Measurements from ENCODE around the gene CDYL.
"Not testable (repeated sequence)": the region's sequence is repeated elsewhere in the genome, so short reads cannot be mapped to it uniquely, and the experiment has no call there.

The CDYL gene

DNA sequence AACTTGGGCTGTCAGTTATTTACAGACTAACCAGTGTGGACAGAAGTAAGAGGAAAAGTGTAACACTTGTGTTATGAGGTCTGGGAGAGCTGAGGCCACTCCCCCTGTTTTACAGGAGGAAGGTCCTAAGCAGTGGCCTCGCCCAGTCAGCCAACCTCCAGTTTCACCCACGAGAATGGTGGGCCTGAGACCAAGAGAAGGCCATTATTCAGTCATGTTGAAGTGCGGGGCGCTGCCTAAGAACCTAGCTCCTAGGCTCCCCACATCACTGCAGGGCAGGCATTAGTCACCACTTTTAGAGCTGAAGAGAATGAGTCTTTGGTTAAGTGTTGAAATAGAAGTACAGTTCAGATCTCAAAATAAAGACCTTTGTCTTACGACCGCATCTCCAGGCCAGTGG, 27.9 kb downstream of the CDYL start:
- DNase-seq (ENCODE audit: low spot score) = no peak

DNA sequence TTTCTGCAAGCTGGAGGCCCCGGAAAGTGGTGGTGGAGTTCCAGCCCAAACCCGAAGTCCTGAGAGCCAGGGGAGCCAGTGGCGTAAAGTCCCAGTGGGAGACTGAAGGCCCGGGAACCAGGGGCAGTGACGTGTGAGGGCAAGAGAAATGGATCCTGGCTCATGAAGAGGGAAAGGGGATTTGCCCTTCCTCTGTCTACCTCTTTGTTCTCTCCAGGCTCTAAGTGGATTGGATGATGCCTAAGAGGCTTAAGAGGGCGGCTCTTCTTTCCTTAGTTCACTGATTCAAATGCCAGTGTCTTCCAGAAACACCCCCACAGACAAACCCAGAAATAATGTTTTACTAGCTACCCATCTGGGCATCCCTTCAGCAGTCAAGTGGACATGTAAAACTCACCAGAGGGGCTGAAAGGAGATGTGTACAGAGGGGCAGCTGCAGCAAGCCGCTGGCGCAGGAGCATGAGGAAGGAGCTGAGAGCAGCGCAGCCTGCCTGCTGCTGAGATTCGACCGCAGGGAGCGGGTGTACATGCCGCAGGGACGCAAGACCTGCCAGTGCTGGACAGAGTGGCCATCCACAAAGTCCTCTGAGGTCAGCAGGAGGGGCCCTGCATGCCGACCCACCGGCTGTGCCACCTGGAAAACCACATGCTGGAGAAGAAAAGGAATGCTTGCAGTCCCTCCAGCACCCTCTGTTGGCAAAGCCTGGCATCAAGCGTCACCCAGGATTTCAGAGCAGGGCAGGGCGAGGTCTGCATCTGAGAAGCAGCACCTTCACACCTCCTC, 29.5 kb downstream of the CDYL start:
- peak; percentile 75 for DNase-seq (ENCODE audit: low spot score)

DNA sequence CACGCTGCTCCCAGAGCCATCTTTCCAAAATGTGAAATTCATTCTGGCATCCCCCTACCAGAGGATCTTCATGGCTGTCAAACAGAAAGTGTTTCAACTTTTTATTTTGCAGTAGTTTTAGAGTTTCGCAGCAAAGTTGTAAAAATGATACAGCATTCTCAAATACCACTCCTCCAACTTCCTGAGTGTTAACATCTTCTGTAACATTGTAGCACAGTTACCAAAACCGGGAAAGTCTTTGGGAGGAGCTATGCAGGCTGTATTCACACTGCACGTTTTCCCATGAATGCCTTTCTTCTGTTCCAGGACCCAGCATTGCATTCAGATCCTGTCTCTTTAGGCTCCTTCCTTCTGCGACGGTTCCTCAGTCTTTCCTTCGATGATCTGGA, 30.1 kb downstream of the CDYL start:
- no peak for DNase-seq (ENCODE audit: low spot score)

DNA sequence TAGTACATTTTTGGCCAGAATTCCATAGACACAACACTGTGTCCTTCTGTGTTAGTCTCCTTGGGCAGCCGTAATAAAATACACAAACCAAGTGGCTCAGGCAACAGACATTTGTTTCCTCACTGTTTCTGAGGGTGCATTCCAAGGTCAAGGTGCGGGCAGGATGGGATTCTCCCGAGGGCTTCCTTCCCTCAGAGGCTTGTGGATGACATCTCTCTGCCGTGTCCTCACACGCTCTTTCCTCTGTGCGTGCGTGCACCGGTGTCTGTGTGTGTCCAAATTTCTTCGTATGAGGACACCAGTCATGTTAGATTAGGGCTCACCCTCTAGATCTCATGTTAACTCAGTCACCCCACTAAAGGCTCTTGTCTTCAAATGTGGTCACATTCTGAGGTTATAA, 30.6 kb downstream of the CDYL start:
- no peak for DNase-seq (ENCODE audit: low spot score)

DNA sequence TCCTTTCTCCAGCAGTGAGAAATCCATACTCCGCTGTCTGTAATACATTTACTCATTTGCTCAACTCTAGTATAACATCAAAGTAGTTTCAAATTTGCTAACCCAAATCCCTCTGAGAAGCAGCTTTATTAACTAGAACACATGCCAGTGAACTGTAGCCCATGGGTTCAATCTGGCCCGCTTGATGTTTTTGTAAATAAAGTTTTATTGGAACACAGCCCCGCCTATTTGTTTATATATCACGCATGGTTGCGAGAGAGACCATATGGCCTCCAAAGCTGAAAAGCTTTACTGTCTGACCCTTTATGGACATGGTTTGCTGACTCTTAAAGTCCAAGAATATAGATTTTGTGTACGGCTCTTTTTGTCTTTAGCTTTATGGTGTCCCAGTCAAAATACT, 32.2 kb downstream of the CDYL start:
- no peak for DNase-seq (ENCODE audit: low spot score)

DNA sequence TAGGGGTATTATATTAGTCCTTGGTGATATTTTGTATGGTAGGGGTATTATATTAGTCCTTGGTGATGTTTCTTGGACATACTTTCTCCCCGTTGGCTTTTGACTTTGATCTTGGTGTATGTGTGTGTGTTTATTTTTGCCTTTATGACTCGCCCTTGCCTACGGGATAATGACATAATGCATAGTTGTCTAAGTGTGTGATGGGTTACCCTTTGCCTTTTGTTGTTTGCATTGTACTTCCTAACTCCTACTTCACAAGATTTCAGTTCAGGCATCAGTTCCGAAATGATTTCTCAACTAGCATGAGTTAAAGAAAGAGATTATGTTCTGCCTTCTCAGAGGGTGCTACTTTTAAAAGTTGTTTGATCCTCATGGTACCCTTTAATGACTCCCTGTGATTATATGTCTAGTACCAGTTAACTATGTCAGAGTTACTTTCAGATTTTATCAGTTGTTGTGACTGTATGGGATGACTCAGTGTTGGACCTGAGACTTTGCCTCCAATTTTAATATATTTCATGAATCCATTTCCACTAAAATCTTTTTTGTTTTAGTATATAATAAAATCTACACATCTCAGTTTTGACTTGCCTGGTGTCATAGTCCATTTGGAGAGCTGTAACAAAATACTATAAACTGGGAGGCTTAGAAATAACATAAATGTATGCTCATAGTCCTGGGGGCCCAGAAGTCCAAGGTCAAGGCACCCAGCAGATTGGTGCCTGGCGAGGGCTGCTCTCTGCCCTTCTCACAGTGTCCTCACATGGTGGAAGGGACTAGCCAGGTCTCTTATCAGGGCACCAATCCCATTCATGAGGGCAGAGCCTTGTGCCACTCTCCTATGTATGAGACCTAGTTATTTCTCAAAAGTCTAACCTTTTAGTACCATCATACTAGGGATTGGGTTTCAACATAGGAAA, 34.1 kb downstream of the CDYL start:
- no peak for DNase-seq (ENCODE audit: low spot score)

DNA sequence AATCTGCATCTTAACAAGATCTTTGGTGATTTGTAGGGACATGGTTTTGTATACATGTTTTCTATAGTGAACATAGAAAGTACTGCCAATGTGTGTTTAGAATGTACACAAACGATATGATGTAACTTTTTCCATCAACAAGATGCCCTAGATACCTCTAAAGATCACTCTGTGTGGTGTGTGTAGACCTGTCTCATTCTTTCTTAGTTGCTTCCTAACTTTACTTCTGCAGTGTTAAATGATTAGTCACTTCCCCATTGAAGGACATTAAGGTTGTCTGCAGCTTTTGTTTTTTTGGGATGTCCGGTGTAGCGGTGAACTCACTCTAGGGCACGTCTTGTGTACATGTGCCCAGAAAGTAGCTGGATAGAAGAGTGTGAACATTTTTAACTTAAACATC, 35.9 kb downstream of the CDYL start:
- no peak for DNase-seq (ENCODE audit: low spot score)

DNA sequence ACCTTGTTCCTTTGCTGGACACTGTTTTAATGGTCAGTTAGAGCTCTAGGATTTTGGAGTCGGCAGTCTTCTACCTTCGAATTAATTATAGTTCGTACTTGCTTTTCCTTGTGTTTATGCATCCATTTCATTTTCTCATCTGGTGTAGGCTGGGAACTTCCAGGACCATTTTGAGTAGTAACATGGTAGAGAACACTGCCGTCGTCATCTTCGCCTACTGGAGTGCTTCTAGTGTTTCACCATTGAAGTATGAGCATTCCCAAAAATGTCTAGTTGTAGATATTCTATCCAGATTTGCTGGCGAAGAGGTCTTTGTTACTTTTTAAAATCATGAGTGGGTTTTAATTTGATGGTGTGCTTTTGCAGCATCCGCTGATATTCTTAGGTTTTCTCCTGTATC, 36.9 kb downstream of the CDYL start:
- DNase-seq (ENCODE audit: low spot score) = no peak

DNA sequence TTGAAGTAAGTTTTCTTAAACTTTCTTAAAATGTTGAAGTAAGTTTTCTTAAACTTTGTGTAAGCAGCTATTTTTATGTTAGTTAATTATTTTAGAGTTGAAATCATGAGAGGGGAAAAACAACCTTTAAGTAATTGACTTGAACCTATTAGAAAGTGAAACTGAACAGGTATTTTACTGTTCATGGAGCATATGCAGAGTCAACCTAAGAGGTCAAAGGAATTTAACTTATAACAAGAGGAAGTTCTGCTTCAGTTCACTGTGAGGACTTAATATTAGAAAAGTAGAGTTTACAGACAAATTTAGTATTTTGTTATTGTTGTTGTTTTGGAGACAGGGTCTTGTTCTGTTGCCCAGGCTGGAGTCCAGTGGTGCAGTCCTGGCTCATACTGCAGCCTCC, 38.0 kb downstream of the CDYL start:
- no peak for DNase-seq (ENCODE audit: low spot score)

DNA sequence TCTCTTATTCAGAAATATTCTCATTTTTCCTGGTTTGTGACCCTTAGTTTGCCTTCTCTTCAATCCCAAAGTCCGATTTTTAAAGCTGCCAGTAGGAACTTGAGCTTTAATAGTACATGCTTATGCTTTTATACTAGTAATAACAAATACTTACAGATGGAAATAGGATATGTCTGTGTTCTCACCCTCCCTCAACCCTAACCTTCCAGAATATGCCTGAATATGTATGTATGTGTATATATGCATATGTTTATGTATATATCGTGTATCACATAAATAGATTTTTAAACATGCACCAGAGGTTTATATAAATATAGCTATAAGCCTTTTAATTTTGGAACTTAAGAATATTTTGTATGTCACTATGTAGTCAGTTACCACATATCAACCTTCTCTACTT, 38.8 kb downstream of the CDYL start:
- DNase-seq (ENCODE audit: low spot score) = no peak

DNA sequence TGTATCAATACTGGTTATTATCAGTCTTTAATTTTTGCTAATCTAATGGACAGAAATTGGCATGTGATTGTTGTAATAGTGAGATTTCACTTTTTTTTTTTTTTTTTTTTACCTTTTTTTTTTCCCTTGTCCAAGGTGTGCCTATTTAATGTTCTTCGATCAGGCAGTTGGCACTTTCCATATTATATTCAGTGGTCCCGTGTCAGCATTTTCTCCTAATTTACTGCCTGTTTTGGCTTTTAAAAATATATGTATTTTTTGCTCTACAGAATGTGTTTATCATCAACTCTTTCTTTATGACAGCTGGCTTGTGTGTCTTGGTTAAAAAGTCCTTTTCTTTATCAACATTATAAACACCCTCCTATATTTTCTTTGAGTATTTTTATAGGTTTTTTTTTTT, 39.4 kb downstream of the CDYL start:
- DNase-seq (ENCODE audit: low spot score) = no peak

DNA sequence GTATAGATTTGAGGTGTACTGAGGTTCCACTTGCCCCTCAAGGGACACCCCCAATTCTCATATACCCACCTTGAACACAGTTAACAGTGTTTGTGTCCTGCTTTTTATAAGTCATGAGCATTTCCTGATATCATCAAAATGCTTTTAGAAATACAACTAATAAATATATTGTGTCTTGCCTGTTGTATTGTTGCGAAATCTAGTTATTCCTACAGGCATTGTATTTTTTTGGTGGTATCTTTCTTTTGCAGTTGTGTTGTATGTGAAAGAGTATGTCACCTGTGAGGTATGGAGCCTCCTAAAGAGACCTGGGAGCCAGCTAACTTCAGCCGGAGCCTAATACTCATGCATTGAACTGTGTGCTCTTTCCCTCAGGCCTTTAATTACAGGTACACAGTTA, 40.7 kb downstream of the CDYL start:
- no peak for DNase-seq (ENCODE audit: low spot score)

DNA sequence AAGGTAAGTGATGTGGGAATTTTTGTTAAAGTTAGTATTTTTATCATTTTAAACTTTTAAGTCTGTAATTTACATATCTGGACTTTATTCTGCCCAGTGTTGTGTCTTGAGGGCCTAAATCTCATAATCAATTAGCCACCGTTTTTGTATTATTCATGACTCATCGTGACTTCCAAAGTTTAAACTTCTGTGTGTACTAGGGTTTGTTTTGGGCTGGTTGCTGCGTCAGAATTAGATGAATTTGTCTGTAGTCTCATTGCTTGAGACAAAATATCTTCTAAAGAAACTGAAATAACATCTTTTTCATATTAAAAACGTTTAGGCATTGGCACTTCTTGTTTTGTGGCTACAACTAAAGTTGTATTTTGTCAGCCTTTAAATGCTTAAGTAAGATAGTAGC, 41.3 kb downstream of the CDYL start:
- DNase-seq (ENCODE audit: low spot score) = no peak

DNA sequence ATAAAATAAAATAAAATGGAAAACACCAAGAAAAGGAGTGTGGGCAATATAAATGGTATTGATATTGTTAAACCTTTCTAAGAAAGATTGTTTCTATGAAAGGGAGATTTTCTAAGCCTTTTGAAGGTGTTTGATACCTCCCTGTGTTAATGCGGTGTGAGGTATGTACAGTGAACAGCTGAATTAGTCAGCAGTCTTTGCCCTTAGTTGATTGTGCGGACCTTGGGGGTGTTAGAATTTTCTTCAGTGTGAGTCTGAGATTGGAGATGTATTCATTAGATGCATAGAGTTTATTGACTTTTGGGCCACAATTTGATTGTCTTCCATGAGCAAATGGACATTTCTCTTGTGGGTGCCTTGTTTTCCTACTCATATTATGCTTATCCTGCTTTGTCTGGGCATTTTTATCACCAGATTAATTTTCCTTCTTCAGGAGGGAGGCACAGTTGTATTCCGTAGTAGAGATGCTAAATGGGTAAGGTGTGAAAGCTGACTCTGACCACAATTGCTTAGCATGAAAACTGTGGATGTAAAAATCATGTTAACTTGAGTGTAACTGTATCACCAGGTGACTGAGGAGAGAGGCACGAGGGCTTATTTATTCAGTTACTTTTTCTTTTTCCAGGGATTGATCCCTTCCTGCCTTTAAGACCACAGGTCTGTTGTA, 42.2 kb downstream of the CDYL start:
- DNase-seq (ENCODE audit: low spot score) = no peak

DNA sequence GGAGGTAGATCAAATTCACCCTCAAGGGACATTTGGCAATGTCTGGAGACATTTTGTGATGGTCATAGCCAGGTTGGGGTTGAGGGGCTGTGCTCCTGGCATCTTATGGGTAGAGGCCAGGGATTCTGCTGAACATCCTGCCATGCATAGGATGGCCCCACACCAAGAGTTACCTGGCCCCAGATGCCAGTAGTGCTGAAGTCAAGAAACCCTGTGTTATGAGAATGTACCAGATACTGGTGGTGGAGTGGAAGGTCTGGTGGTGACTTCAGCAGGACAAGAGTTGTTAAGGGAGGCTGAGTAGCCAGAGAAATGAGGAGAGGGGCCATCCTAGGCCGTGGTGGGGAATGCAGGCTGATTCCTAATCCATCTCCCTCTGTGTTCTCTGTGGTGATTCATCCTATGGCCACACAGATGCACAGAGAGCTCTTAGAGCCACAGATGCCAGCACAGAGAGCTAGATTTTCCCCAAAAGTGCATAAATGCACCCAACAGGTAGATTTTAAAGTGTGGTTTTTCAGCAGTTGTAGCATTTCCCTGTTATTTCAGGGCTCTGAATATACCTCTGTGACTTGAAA, 43.6 kb downstream of the CDYL start:
- no peak for DNase-seq (ENCODE audit: low spot score)

DNA sequence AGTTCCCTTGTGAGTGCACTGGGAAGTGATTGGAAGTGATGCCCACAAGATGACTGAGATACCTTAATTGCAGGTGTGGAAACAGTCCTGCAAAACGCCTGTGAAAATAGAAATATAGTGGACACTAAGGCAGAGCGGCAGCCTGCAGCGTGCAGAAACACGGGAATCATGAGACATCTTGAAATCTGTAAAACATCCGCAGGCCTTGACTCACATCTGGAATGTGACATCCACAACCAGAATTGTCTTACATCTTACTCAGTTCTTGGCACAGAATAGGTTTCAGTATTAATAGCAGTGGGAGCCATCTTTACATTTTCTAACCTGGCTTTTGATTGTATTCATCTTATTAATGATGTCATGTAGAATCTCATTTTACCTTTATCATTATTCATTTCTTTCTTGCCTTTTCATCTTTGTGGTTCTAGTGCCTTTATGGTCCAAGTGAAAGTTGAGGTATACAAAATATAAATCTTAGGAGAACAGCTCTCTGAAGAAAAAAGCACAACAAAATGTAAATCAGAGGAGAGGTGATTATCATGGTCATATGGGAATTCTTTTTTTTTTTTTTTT, 44.6 kb downstream of the CDYL start:
- no peak for DNase-seq (ENCODE audit: low spot score)

DNA sequence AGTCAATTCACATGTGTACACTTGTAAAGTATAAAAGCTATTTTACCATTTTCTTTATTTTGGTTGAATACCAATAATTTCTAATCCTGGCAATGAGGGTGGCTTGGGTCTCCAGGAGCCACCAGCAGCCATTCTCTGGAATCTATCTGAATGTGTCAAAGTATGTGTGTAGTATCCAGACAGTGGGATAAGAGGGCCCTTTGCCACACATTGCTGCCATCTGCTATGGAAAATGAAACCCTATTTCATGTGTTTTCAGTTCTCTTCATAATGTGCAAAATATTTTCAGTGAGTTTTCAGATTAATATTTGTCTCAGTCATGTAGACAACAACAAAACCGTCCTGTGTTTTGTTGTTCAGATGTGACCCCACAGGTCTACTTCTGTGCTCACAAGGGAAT, 46.3 kb downstream of the CDYL start:
- no peak for DNase-seq (ENCODE audit: low spot score)

DNA sequence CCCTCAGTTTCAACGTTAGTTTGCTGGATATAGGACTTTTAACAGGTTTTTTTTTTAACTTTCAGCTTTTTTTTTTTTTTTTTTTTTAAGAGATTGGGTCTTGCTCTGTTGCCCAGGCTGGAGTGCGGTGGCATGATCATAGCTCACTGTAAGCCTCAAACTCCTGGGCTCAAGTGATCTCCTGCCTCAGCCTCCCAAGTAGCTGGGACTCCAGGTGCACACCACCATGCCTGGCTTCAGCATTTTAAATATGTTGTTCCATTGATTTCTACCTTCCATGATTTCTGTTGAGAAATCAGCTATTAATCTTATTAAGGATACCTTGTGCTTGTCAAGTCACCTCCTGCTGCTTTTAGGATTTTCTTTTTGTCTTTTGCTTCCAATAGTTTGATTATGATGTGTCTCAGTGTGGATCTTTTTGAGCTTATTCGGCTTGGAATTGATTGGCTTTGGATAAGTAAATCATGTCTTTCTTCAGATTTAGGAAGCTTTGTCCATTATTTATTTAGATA, 52.0 kb downstream of the CDYL start:
- DNase-seq (ENCODE audit: low spot score) = no peak

DNA sequence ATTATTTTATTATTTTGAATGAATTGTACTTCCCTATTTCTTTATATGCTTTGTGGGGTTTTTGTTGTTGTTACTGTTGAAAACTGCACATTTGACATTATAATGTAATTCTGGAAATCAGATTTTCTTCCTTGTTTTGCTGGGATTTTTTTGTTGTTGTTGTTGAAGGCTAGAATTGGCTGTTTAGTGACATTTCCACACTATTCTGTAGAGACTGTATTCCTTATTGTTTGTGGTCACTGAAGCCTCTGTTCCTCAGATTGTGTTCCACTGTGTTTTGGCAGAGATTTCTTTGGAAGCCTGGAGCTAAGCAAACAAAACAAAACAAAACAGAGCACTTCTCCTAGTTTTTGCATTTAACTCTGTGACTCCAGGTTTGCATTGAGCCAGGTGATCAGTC, 52.9 kb downstream of the CDYL start:
- DNase-seq (ENCODE audit: low spot score) = no peak

DNA sequence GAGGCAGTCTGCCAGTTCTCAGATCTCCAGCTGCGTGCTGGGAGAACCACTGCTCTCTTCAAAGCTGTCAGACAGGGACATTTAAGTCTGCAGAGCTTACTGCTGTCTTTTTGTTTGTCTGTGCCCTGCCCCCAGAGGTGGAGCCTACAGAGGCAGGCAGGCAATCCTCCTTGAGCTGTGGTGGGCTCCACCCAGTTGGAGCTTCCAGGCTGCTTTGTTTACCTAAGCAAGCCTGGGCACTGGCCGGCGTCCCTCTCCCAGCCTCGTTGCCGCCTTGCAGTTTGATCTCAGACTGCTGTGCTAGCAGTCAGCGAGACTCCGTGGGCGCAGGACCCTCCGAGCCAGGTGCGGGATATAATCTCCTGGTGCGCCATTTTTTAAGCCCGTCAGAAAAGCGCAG, 59.3 kb downstream of the CDYL start:
- DNase-seq (ENCODE audit: low spot score) = not testable (repeated sequence)

DNA sequence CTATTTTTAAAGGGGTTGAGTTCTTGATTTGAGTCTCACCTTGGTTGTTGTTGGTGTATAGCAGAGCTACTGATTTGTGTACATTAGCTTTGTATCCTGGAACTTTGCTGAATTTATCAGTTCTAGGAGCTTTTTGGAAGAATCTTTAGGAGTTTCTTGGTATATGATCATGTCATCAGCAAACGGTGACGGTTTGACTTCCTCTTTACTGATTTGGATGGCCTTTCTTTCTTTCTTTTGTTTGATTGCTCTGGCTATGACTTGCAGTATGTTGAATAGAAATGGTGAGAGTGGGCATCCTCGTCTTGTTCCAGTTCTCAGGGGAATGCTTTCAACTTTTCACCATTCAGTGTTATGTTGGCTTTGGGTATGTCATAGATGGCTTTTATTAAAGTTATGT, 64.0 kb downstream of the CDYL start:
- no peak for DNase-seq (ENCODE audit: low spot score)

DNA sequence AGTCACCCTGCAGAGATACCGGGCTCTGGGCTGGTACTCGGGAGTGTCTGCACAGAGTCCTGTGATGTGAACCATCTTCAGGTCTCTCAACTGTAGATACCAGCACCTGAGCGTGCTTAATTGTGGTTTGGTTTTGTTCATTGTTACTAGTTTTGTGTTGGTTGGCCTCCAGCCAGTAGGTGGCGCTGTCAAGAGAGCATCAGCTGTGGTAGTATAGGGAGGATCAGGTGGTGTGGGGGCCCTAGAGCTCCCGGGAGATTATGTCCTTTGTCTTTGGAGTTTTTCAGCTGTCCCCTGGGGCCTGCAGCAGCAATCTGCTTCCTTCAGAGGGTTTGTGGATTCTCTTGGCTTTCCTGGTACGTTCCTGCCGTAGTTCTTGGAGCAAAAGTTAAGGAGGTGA, 67.9 kb downstream of the CDYL start:
- no peak for DNase-seq (ENCODE audit: low spot score)

Data from ecto neural progenitor cell (in vitro differentiated cells).